Testis (tissue), 3 donors: ENCODE data around the gene SPTLC3. TPM values are rescaled to one million over a fixed set of nuclear protein-coding genes. Genes with fewer than 3 reads are reported as not detected.

Source experiments
- polyA plus RNA-seq: library from polyadenylated mRNA; stranded (reverse); fragments of 350-450 nt; fragmentation: Illumina TruSeq; extraction: RNeasy Lipid Tissue Mini Kit (QIAGEN cat#74804); gene quantifications from one replicate; pipeline ENCODE4 v1.2.3, GENCODE V29; 2014; ENCODE audit warnings: low read depth, low replicate concordance; ENCODE audit not compliant: insufficient read depth
- total RNA-seq, 2 donors: library from RNA; depleted of rRNA; stranded (reverse); fragments of >200 nt; gene quantifications; one replicate each; pipeline ENCODE4 v1.2.3, GENCODE V29; 2016

Gene SPTLC3
- total and polyA plus RNA-seq, 3 donors from 2014 or later, result 9.8 to 22.6 (median 11.3) TPM

Other genes with a start within 250 kb of the SPTLC3 start
- under 1 TPM; 0.50 to 0.55 TPM for gene ISM1, start 212.3 kb downstream of the SPTLC3 start, total RNA-seq
- gene ISM1, start 212.3 kb downstream of the SPTLC3 start, polyA plus RNA-seq, result 1.3 TPM